Loucy (cell line): Measurements from ENCODE around the gene WDR35.

ENCODE experiments used
- CTCF ChIP-seq: fragments of 200-600 bp; sonication (generic); conservative IDR thresholded peaks from 2 replicates; pipeline ENCODE4 v1.5.1; 2014; ENCODE audit warnings: mild to moderate bottlenecking, antibody characterized with exemption, low read length
- EZH2phosphoT487 ChIP-seq: fragments of 200-600 bp; IDR thresholded peaks from 2 replicates; pipeline ENCODE4 v1.6.1; 2018; ENCODE audit warnings: antibody characterized with exemption, mild to moderate bottlenecking, moderate library complexity, borderline replicate concordance

GRCh38 chr2:19943189-19943588 lies 46.7 kb downstream of the WDR35 start:
- no peak for TF ChIP-seq CTCF
- no peak for TF ChIP-seq EZH2phosphoT487
